ENCODE results near the gene RAMACL. TPM values are rescaled to one million over a fixed set of nuclear protein-coding genes. Genes with fewer than 3 reads are reported as not detected.

Gene RAMACL
- polyA plus RNA-seq, 1 experiment = 0.26 TPM

- Histone ChIP-seq H3K27me3 (ENCODE audit: control insufficient read depth, insufficient read depth, low read length) (no peaks in the 10 kb centered on the region), H3K36me3 (ENCODE audit: control insufficient read depth, insufficient read depth, low read length) (no peaks in the 10 kb centered on the region), H3K4me3 (ENCODE audit: low read depth, low read length) (no peak overlapping the region)
- ChIA-PET POLR2A (no interaction called here), CTCF (interaction anchor here (0.9 to 2.1 kb wide), 3 partner anchors 12 to 19 kb away, joined by 3 to 6 read pairs (median 3); no protein-coding TSS in a partner anchor)
- TF ChIP-seq CTCF (IDR thresholded peaks at IDR 0.05; ENCODE audit: insufficient read depth, low read depth, low read length) = no peak
- no peak for DNase-seq (ENCODE audit: low read depth)
Measured at GRCh38 chr6:166599205-166599604, 12.7 kb upstream of the RAMACL start.

- ChIA-PET POLR2A (no interaction called here), CTCF (interaction anchor here (0.9 to 2.1 kb wide), 2 partner anchors 13 to 20 kb away, joined by 3 to 6 read pairs; no protein-coding TSS in a partner anchor)
- H3K27me3 ChIP-seq (ENCODE audit: control insufficient read depth, insufficient read depth, low read length) = no peaks in the 10 kb centered on the region
- no peak for TF ChIP-seq CTCF (IDR thresholded peaks at IDR 0.05; ENCODE audit: insufficient read depth, low read depth, low read length)
- DNase-seq (ENCODE audit: low read depth) = peak; percentile 91
- H3K4me3 ChIP-seq (ENCODE audit: low read depth, low read length) = no peak overlapping the region
- no peaks in the 10 kb centered on the region for H3K36me3 ChIP-seq (ENCODE audit: control insufficient read depth, insufficient read depth, low read length)
Measured at GRCh38 chr6:166598441-166599138, 12.1 kb upstream of the RAMACL start.

- CTCF ChIA-PET = interaction anchor here (0.9 to 2.1 kb wide), 4 partner anchors 13 to 28 kb away, joined by 3 to 6 read pairs (median 4); no protein-coding TSS in a partner anchor
- Histone ChIP-seq H3K27me3 (ENCODE audit: control insufficient read depth, insufficient read depth, low read length) (no peaks in the 10 kb centered on the region), H3K36me3 (ENCODE audit: control insufficient read depth, insufficient read depth, low read length) (no peaks in the 10 kb centered on the region), H3K4me3 (ENCODE audit: low read depth, low read length) (no peak overlapping the region)
- POLR2A ChIA-PET = no interaction called here
- no peak for DNase-seq (ENCODE audit: low read depth)
- no peak for TF ChIP-seq CTCF (IDR thresholded peaks at IDR 0.05; ENCODE audit: insufficient read depth, low read depth, low read length)
Measured at GRCh38 chr6:166597711-166598440, 11.4 kb upstream of the RAMACL start.

GRCh38 chr6:166596776-166597507 lies 10.5 kb upstream of the RAMACL start:
- ChIA-PET POLR2A (no interaction called here), CTCF (interaction anchor here (1.4 to 1.5 kb wide), 2 partner anchors 14 to 29 kb away, joined by 4 to 5 read pairs; no protein-coding TSS in a partner anchor)

More at GRCh38 chr6:166596776-166597507, 10.5 kb upstream of the RAMACL start:
- H3K27me3 ChIP-seq (ENCODE audit: control insufficient read depth, insufficient read depth, low read length) = no peaks in the 10 kb centered on the region
- no peak for DNase-seq (ENCODE audit: low read depth)
- H3K4me3 ChIP-seq (ENCODE audit: low read depth, low read length) = no peak overlapping the region
- TF ChIP-seq CTCF (IDR thresholded peaks at IDR 0.05; ENCODE audit: insufficient read depth, low read depth, low read length) = no peak
- no peaks in the 10 kb centered on the region for H3K36me3 ChIP-seq (ENCODE audit: control insufficient read depth, insufficient read depth, low read length)

All from BJ (cell line).